ENCODE results near the gene KRT77.

KRT77 gene

DNA sequence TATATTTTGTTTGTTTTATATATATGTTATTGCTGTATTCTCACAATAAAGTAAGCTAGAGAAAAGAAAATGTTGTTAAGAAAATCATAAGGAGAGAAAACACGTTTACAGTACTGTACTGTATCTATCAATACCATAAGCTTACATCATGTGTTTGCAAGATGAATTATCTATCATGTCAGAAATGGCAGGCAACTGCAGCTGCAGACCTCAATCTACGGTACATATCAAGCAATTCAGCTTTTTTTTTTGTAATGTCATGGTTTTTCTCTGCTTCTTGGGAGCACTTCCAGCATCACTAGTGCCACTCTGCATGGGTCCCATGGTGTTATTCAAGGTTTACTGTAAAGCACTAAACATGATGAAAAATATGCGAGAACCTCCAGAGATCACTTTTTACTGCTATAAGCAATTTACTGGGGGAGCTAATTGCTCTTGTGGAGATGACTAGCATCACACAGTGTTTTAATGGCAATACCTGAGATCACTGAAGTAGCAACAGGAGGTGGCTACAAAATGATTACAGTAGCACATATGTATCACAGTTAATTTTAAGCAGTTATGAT lies 42.3 kb downstream of the KRT77 start:
- intact Hi-C loops (cut with DNase I), result no loop called here
- no peak for DNase-seq

DNA sequence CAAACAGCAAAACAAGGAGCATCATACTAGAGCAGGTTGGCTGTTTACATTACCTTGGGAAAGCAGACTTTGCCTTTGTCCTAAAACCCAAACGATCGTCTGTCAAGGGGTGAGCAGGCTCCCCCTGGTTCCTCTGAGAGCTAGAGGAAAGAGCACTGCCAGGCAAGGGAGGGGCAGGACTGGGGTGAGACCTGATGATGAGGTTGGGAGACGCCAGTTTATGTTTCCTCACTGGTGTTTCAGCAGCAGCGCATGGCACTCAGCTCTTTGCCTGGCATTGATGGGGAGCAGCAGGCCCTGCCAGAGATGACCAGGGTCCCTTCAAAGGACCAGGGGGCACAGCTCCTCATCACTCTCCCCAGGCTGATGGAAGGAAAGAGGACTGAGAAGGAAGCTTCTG lies 43.4 kb downstream of the KRT77 start:
- intact Hi-C loops (cut with DNase I), result no loop called here
- DNase-seq, result no peak

DNA sequence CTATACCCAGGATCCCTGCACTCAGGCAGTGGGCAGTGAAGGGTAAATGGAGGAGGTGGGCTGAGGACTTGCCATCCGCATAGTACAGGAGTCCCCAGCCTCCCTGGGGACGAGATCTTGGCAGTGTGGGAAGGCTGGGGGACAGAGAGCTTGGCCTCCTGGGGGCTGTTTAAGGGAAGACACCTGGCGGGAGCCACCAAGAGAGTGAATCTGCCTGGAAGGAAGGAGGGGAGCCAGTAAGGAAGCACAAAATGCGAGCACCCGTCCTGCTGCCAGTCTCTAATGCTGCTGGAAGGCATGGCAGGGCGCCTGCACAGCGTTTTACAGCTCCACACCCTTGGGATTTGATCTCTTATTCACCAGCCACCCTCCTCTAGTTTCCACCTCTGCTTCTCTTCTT lies 43.9 kb downstream of the KRT77 start:
- intact Hi-C loops (cut with DNase I), result no loop called here
- no peak for DNase-seq

DNA sequence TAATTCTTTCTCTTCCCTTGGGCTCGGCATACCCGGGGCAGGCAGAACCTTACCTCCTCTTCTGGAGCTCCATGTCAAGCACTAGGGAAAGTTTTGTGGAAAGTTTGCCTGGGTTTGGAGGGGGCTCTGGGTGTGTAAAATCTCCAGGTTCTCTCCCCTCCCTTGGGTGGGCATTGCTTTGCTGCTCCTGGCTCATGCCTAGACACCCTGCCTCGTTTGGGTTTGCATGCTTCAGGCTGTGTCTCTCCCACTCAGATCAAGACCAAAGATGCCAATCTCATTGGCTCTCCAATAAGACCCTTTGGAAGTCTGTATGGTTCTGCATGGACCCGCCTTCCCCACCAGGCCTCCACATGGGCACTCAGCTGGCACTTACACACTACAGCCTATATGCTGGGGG lies 45.1 kb downstream of the KRT77 start:
- intact Hi-C loops (cut with DNase I), result no loop called here
- no peak for DNase-seq

DNA sequence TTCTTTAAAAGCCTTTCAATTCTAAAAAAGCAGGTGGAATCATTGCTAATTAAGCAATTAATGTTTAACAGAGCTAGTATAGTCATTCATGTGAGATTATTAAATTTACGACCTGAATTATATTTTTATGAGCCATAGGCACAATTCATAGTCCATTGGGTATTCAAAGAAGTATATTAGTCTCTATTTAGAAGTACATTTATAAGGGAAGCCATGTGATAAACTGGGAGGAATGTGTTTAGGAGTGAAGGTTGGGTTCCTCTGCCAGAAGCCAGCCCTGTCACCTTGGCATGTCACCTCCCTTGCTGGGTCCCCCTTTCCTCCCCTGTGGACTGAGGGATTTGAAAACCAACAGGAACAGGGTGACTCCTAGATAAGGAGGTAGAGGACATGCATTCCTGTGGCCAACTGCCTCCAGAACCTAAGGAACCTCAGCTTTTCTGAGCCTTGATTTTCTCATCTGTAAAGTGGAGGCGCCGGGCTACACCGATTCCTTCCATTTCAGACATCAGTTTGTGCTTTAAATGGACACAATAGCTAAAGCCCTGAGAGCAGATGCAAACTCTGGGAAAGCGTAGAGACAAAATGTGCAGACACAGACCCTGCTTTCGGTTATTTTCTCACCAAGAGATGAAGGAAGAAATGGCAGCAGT lies 45.9 kb downstream of the KRT77 start:
- intact Hi-C loops (cut with DNase I), result no loop called here

DNA sequence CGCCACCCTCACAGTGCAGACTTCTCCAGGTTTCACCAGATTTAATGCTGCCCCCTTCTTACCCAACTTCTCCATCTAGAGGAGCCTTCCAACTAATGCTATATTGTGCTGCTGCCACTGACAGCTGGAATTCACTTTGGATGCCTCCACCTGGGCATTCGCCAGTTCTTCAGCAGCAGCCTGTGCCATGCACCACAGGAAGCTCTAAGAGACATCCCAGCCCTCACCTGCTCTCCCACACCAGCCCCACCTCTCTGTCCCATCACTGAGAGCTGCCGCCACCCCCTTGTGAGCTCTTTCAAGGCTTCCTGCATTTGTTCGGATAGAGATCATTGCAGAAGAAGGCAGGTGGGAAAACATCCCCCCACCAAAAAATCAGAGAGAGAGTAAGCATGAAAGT lies 46.7 kb downstream of the KRT77 start:
- intact Hi-C loops (cut with DNase I), result no loop called here

More for the DNA sequence above, 45.9 kb downstream of the KRT77 start:
- DNase-seq, result no peak

DNA sequence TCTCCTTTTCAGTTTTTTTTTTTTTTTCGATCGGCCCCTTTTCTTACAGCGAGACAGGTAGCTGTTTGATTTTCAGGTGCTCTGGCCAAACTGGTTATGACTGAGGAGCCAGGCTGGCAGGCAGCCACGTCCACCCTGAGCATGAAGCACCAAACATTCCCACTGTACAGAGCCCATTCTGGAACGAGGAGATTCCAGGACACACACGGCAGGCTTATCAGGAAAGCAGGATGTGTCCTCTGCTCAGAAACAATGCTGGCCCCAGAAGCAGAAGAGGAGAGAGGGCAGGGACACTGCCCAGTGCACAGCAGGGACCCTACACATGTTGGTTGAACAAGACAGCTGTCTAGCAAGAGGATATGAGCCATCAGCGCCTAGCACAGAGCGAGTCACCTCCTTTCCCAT lies 47.6 kb downstream of the KRT77 start:
- DNase-seq, result no peak
- intact Hi-C loops (cut with DNase I), result no loop called here

More for the DNA sequence above, 46.7 kb downstream of the KRT77 start:
- no peak for DNase-seq

DNA sequence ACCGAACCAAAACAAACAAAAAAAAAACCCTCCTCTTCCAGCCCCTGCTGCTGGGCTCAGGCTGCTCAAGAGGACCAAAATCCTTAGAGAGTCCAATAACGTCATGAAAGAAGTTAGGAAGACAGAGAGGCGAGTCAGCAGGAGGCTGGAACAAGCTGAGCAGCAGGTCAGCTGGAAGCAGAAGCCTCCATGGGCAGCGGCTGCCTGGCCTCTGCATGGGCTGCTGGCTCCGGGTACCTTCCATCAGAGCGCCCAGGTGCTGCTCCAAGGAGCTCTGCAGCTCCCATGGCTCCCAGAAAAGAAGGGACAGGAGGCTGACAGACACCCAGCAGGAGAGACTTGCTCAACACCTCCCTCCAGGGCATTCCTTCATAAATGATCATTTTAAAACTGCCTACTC lies 48.1 kb downstream of the KRT77 start:
- intact Hi-C loops (cut with DNase I), result no loop called here
- peak in 1 of 10 donors; percentile 77 for DNase-seq

DNA sequence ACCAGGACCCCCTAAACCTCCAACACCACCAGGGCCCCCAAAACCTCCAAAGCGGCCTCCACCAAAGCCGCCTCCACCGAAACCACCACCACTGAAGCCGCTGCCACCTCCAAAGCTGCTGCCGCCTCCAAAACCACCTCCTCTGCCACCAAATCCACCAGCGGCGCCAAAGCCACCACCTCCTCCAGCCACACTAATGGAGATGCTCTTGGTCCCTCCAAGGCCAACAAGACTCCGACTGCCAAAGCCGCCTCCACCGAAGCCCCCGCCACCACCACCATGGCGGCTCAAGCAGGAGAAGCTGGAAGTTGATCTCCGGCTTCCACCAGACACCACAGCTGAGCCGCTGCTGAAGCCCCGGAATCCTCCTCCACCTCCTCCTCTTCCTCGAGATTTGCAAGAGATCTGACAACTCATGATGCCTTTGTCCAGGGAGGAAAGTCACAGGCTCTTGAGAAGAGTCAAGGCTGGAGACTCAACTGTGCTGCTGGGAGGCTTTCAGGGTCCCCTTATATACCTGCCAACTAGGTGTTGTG lies 51.5 kb downstream of the KRT77 start, which contains the start of gene KRT2:
TSS of gene KRT2 (minus strand) at position 486 of the 536 bp plus-strand sequence. CDS start at position 417, 69 bp downstream.
- intact Hi-C loops (cut with DNase I), result no loop called here
- DNase-seq, result peak in 1 of 10 donors; percentile 72

DNA sequence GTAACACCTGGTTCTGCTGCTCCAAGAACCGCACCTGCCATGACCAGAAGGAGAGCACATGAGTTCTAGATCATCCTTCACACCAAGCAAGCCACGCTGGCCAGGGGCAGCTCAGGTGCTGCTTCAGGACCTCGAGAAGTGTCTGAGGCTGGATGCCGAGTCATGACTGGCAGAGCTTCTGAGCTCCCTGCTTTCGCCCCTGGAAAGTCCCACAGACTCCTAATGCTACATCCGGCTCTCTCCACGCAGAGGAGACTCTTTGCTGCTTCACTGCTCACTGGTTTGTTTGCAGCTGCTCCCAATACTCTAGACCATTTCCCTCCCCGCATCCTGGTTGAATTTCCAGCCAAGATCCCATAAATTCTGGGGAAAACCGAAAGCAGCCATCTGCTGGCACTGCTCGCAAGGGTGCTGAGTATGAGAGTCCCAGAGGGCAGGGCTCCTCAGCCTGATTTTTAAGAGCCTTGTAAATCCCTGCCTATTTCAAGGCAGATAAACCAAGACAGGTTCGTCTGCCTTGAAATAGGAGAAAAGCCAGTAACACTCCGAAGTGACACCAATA lies 52.7 kb downstream of the KRT77 start:
- intact Hi-C loops (cut with DNase I), result no loop called here
- peak in 1 of 10 donors; percentile 63 for DNase-seq

DNA sequence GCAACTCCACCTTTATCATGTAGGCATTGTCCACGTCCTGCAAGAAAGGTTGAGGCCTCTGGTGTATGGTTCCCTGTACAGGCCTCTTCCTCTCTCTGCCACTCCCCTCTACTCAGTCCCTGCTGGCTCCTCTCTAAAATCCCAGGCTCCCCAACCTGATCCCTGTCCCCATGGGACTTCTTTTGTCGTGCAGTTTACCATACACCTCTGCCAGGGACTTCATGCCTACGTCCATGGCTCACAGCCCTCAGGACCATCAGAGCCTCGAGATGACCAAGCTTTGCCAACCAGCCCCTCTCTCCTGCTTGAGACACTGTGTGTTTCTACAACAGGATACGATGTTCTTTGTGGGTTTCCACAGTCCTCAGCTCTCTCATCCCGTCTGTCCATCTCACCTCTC lies 54.3 kb downstream of the KRT77 start:
- no peak for DNase-seq
- intact Hi-C loops (cut with DNase I), result no loop called here

DNA sequence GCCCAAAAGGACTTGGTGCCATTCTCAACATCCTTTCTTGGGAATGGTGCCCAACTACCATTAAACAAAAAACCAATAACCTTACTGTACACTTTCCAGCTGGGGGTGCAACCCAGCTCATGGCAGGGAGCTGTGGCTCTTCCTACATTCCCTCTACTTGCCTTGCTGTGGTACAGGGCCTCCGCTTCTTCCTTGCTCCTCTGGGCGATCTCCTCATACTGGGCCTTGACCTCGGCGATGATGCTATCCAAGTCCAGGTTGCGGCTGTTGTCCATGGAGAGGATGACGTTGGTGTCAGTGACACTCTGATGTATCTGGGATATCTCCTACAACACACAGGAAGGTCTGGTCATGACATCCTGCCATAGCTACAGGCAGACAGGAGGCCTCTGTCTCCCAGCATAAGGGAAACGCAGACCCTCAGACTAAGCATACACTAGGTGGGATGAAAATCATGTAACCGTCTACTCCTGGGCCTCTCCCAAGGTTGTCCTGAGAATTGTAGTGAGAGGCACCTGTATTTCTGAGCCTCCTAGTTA lies 55.2 kb downstream of the KRT77 start:
- no peak for DNase-seq
- intact Hi-C loops (cut with DNase I), result no loop called here

DNA sequence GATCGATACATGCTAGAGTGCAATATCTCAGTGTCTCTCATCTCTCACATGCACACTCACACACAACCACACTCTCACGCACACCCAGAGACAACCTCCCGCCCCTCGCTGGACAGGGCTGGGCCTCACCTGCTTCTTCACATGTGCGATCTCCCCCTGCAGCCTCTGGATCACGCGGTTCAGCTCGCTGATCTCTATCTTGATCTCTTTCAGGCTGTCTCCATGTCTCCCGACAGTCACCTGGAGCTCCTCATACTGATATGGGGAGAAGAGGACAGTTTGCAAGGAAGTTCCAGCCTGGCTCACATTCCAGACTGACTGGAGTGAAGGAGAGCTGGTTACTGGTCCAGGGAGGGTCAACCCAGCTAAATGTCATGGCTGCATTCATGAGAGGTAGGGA lies 55.7 kb downstream of the KRT77 start:
- no peak for DNase-seq
- intact Hi-C loops (cut with DNase I), result no loop called here

DNA sequence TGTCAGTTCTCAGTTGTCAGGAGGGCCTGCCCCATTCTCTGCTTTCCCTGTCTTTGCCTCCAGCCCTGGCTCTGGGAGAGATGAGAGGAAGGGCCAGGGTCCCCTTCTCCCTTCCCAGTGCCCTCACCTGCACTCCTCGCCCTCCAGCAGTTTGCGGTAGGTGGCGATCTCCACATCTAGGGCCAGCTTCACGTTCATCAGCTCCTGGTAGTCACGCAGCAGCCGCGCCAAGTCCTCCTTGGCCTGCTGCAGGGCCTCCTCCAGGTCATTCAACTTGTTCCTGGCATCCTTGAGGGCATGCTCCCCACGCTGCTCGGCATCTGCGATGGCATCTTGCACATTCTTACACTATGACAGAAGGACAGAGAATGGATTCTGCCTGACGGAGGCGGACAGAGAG lies 56.7 kb downstream of the KRT77 start:
- no peak for DNase-seq
- intact Hi-C loops (cut with DNase I), result no loop called here

DNA sequence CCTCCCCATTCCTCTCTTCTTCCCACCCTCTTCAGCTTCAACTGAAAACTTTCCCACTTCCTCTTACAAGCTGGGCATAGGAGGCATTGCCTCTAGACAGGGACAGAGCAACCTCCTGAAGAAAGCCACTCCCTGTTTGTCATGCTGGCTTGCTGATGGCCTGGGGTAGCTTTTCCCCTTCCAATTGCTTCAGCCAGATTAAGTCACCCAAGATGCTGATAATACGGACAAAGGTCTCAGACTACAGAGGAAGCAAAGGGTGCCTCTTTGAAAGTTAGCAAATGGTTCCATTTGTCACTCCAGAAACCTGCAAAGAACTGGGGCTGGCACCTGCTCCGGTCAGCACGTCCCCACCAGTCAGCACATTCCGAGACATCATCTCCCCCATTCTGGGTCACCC lies 57.3 kb downstream of the KRT77 start:
- DNase-seq, result no peak
- intact Hi-C loops (cut with DNase I), result no loop called here

DNA sequence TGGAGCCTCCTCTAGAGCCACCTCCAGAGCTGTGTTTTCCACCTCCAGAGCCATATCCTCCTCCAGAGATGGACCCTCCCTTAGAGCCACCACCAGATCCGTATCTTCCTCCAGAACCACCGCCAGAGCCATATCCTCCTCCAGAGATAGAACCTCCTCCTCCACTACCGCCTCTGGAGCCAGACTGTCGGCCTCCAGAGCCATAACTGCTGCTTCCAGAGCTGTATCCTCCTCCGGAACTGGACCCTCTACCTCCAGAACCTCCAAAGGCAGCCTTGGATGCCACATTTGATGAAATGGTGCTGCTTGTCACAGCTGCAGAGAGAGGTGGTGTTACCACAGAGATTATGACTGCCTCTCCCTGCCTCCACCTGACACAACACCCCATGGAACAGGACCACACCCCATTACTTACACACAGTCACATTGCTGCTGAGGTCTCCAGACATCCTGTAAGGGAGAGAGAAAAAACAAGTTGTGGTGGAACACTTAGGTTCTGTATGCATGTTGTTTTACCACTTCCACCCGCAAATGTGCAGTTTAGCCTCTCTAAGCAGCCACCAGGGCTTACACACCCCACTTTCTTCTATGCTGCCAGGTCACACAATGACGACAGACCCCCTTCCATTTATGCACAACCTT lies 58.1 kb downstream of the KRT77 start:
- no peak for DNase-seq
- intact Hi-C loops (cut with DNase I), result no loop called here

DNA sequence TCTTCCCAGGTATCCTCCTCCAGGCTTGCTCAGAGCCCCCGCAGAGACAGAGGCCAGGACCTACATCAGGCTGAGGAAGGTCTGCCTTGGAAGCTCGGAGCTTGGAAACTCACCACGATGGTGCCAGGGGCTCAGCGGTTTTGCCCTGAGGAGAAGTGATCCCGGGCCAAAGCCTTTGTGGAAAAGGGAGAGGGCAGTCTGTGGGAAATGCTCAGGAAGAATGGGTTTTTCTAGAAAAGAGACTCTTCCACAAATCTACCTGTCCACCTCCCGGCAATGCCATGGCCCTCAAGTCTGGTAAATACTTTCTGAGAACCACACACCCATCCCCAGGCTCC lies 59.3 kb downstream of the KRT77 start:
- no peak for DNase-seq
- intact Hi-C loops (cut with DNase I), result no loop called here

DNA sequence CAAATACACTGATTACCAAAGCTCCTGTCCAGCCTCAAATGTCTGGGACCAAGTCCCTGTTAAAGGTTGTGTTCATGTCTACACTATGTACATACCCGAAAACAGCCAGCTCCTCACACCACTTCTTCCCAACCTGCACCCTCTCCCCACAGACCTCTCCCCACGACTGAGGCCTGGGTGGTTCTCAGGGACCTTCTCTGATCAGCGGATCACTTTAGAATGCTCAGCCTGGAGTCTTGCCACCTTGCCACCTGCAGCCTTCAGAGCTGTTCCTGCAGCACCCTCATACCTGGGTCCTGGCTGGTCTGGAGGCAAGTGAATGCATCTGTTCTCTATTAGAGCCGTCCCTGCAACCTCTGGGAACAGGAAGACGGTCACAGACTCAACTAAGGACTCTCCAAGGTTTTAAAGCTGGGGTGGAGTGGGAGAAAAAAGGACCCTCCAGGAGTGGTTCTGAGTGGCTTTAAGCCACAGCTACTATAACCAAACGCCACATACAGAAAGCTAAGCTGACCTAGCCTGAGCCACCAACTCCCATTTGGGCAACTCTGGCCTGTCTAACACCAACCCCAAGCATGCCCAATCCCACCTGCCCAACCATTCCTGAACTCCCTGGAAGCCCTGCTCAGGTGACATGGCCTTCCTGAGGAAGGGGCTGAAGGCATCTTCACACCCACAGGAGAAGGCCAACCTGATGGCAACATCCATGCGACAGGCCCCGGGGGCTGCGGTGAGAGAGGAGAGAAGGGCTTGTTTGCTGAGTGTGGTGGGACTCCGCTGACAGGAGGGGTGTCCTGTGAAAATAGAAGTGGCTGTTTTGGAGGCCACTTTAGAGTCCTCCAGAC lies 59.9 kb downstream of the KRT77 start:
- intact Hi-C loops (cut with DNase I), result no loop called here
- DNase-seq, result no peak

DNA sequence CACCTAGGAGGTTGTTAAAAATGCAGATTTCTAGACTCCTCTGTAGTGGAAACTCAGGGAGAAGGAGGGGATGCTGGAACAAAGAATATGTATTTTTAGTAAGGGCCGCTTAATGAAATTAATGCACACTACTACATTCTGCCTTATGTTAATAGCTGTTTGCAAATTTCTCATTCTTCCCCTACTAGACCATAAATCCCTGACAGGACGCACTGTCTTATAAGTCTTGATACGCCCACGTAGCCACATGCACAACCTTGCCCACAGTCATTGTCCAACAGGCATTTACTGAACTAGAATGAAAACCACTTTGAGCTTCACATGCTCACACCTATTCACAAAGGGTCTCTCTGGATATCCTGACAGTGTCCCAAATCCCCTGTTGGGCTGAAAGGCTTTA lies 61.9 kb downstream of the KRT77 start:
- intact Hi-C loops (cut with DNase I), result no loop called here
- no peak for DNase-seq

Measured in posterior cingulate gyrus (tissue), 11 donors.